ENCODE results near the gene SLC26A1.

The SLC26A1 gene

GRCh38 chr4:965766-966134 lies 27.5 kb downstream of the SLC26A1 start:
- no peak overlapping the region for H3K4me2 ChIP-seq (ENCODE audit: low read depth, low read length, poor library complexity, severe bottlenecking)
- no peaks in the 10 kb centered on the region for H3F3A ChIP-seq (ENCODE audit: insufficient read depth)
- no peak overlapping the region for H3K27ac ChIP-seq (ENCODE audit: low read depth, low read length)
- H3K9me3 ChIP-seq (ENCODE audit: insufficient read depth, low read length), result no peaks in the 10 kb centered on the region
- H3K36me3 ChIP-seq (ENCODE audit: low read length), result no peaks in the 10 kb centered on the region
- no peak overlapping the region for H2AFZ ChIP-seq (ENCODE audit: low read depth, low read length, severe bottlenecking)
- TF ChIP-seq CTCF (IDR thresholded peaks at IDR 0.05; ENCODE audit: insufficient read depth, low read length, poor library complexity, severe bottlenecking) (no peak), EZH2phosphoT487 (conservative IDR thresholded peaks at IDR 0.05; ENCODE audit: low read length) (no peak)
- H3K79me2 ChIP-seq (ENCODE audit: insufficient read depth, low read length), result no peaks in the 10 kb centered on the region
- no peak overlapping the region for H3K9ac ChIP-seq (ENCODE audit: low read length)
- H3K9me2 ChIP-seq (replicated peaks; ENCODE audit: insufficient read depth, low read length), result no peaks in the 10 kb centered on the region
- H3K4me3 ChIP-seq (ENCODE audit: insufficient read depth, low read length, poor library complexity, severe bottlenecking), result no peak overlapping the region
- no peaks in the 10 kb centered on the region for H3K27me3 ChIP-seq (ENCODE audit: low read length)
- no peaks in the 10 kb centered on the region for H4K20me1 ChIP-seq (ENCODE audit: low read depth, low read length)

GRCh38 chr4:965048-965765 lies 28.0 kb downstream of the SLC26A1 start:
- Histone ChIP-seq H3K9me3 (ENCODE audit: insufficient read depth, low read length) (no peaks in the 10 kb centered on the region), H3K4me2 (ENCODE audit: low read depth, low read length, poor library complexity, severe bottlenecking) (no peak overlapping the region), H3K9ac (ENCODE audit: low read length) (no peak overlapping the region), H3K27ac (ENCODE audit: low read depth, low read length) (no peak overlapping the region), H3K27me3 (ENCODE audit: low read length) (no peaks in the 10 kb centered on the region), H3K4me3 (ENCODE audit: insufficient read depth, low read length, poor library complexity, severe bottlenecking) (no peak overlapping the region), H3K79me2 (ENCODE audit: insufficient read depth, low read length) (no peaks in the 10 kb centered on the region), H2AFZ (ENCODE audit: low read depth, low read length, severe bottlenecking) (no peak overlapping the region), H4K20me1 (ENCODE audit: low read depth, low read length) (no peaks in the 10 kb centered on the region), H3K9me2 (replicated peaks; ENCODE audit: insufficient read depth, low read length) (no peaks in the 10 kb centered on the region), H3F3A (ENCODE audit: insufficient read depth) (no peaks in the 10 kb centered on the region), H3K36me3 (ENCODE audit: low read length) (no peaks in the 10 kb centered on the region)
- no peak for TF ChIP-seq EZH2phosphoT487 (conservative IDR thresholded peaks at IDR 0.05; ENCODE audit: low read length)
- no peak for TF ChIP-seq CTCF (IDR thresholded peaks at IDR 0.05; ENCODE audit: insufficient read depth, low read length, poor library complexity, severe bottlenecking)

- TF ChIP-seq CTCF (IDR thresholded peaks at IDR 0.05; ENCODE audit: insufficient read depth, low read length, poor library complexity, severe bottlenecking) (no peak), EZH2phosphoT487 (conservative IDR thresholded peaks at IDR 0.05; ENCODE audit: low read length) (no peak)
- no peak overlapping the region for H3K4me3 ChIP-seq (ENCODE audit: insufficient read depth, low read length, poor library complexity, severe bottlenecking)
- H3K9me3 ChIP-seq (ENCODE audit: insufficient read depth, low read length), result no peaks in the 10 kb centered on the region
- H3K27me3 ChIP-seq (ENCODE audit: low read length), result no peaks in the 10 kb centered on the region
- no peaks in the 10 kb centered on the region for H3K9me2 ChIP-seq (replicated peaks; ENCODE audit: insufficient read depth, low read length)
- no peaks in the 10 kb centered on the region for H4K20me1 ChIP-seq (ENCODE audit: low read depth, low read length)
- no peak overlapping the region for H2AFZ ChIP-seq (ENCODE audit: low read depth, low read length, severe bottlenecking)
- no peaks in the 10 kb centered on the region for H3F3A ChIP-seq (ENCODE audit: insufficient read depth)
- H3K36me3 ChIP-seq (ENCODE audit: low read length), result no peaks in the 10 kb centered on the region
- H3K9ac ChIP-seq (ENCODE audit: low read length), result no peak overlapping the region
- H3K27ac ChIP-seq (ENCODE audit: low read depth, low read length), result no peak overlapping the region
- no peak overlapping the region for H3K4me2 ChIP-seq (ENCODE audit: low read depth, low read length, poor library complexity, severe bottlenecking)
- H3K79me2 ChIP-seq (ENCODE audit: insufficient read depth, low read length), result no peaks in the 10 kb centered on the region
These were observed 28.7 kb downstream of the SLC26A1 start for GRCh38 chr4:964346-965025.

Measured in SU-DHL-6 (cell line).